DMS79 (cell line): ENCODE results near the gene PEX13.
"Not testable (repeated sequence)": the region's sequence is repeated elsewhere in the genome, so short reads cannot be mapped to it uniquely, and the experiment has no call there.

Source experiments
- DNase-seq: peaks from one replicate; lab custom pipeline; 2025; lab: John Stamatoyannopoulos, UW

PEX13 gene

GRCh38 chr2:61006486-61007105, 10.9 kb upstream of the PEX13 start:
- no peak for DNase-seq

GRCh38 chr2:61009355-61009754, 8.2 kb upstream of the PEX13 start:
- DNase-seq = no peak

- no peak for DNase-seq
Measured at GRCh38 chr2:61011678-61012077, 5.8 kb upstream of the PEX13 start.

GRCh38 chr2:61012303-61012702, 5.2 kb upstream of the PEX13 start:
- not testable (repeated sequence) for DNase-seq

- no peak for DNase-seq
Measured at GRCh38 chr2:61013382-61013781, 4.1 kb upstream of the PEX13 start.

- DNase-seq = no peak
Measured at GRCh38 chr2:61014763-61015162, 2.8 kb upstream of the PEX13 start.

GRCh38 chr2:61015976-61016375, 1.5 kb upstream of the PEX13 start:
- no peak for DNase-seq

- no peak for DNase-seq
Measured at GRCh38 chr2:61016392-61017002, 1.0 kb upstream of the PEX13 start.

- peak; percentile 79 for DNase-seq
Measured at GRCh38 chr2:61017003-61017555, 441 bp upstream of the PEX13 start.

GRCh38 chr2:61018318-61018755, 817 bp downstream of the PEX13 start:
- peak; percentile 3 for DNase-seq

- no peak for DNase-seq
Measured at GRCh38 chr2:61018798-61019197, 1.3 kb downstream of the PEX13 start.

GRCh38 chr2:61021228-61021660, 3.7 kb downstream of the PEX13 start:
- DNase-seq = no peak

GRCh38 chr2:61023670-61024069, 6.2 kb downstream of the PEX13 start:
- DNase-seq = no peak

- DNase-seq = no peak
Measured at GRCh38 chr2:61029533-61029932, 12.0 kb downstream of the PEX13 start.

GRCh38 chr2:61034592-61034991, 17.1 kb downstream of the PEX13 start:
- not testable (repeated sequence) for DNase-seq

GRCh38 chr2:61036643-61037042, 19.1 kb downstream of the PEX13 start:
- DNase-seq = not testable (repeated sequence)

GRCh38 chr2:61042807-61043206, 25.3 kb downstream of the PEX13 start:
- no peak for DNase-seq

GRCh38 chr2:61044636-61045035, 27.1 kb downstream of the PEX13 start:
- DNase-seq = no peak

- no peak for DNase-seq
Measured at GRCh38 chr2:61045226-61045625, 27.7 kb downstream of the PEX13 start.

- DNase-seq = no peak
Measured at GRCh38 chr2:61045999-61046398, 28.5 kb downstream of the PEX13 start.

- DNase-seq = no peak
Measured at GRCh38 chr2:61055557-61055956, 38.0 kb downstream of the PEX13 start.

- no peak for DNase-seq
Measured at GRCh38 chr2:61057562-61057961, 40.0 kb downstream of the PEX13 start.

- no peak for DNase-seq
Measured at GRCh38 chr2:61059382-61059781, 41.9 kb downstream of the PEX13 start.
